Gastrocnemius medialis (tissue), 4 donors: ENCODE results near the gene RNASE4. TPM values are rescaled to one million over a fixed set of nuclear protein-coding genes. Genes with fewer than 3 reads are reported as not detected.

Source experiments
- ATAC-seq, 2 donors: fragments of 150-250 bp; one replicate each; pipeline ENCODE4 v1.9.1; 2016
- DNase-seq, 2 donors: peaks; one replicate each; pipeline ENCODE4 v3.0.0-alpha.2; 2019
- H3K27ac ChIP-seq, 4 donors: fragments of 200-600 bp; sonication (generic); 1 replicate in 1 of 4; 2 replicates in 3 of 4; pipeline ENCODE4 v1.5.1; 2016 to 2018; ENCODE audit warnings: mild to moderate bottlenecking in 2 of 4, moderate library complexity in 1 of 4
- H3K27me3 ChIP-seq, 3 donors: fragments of 200-600 bp; sonication (generic) in 2 of 3; 1 replicate in 1 of 3; 2 replicates in 2 of 3; pipeline versions ENCODE4 v1.5.1 to v1.6.0; 2016 to 2019; ENCODE audit warnings: mild to moderate bottlenecking in 1 of 3, moderate library complexity in 1 of 3
- H3K36me3 ChIP-seq, 2 donors: fragments of 200-600 bp; sonication (generic) in 1 of 2; one replicate each; pipeline ENCODE4 v1.5.1; 2017 to 2018
- H3K4me1 ChIP-seq, 2 donors: fragments of 200-600 bp; sonication (generic) in 1 of 2; one replicate each; pipeline ENCODE4 v1.5.1; 2016 to 2017; ENCODE audit warnings: mild to moderate bottlenecking in 2 of 2
- H3K4me3 ChIP-seq, 4 donors: fragments of 200-600 bp; sonication (generic) in 3 of 4; 1 replicate in 1 of 4; 2 replicates in 3 of 4; pipeline ENCODE4 v1.5.1; 2016 to 2019; ENCODE audit warnings: mild to moderate bottlenecking in 2 of 4
- H3K9me3 ChIP-seq, 3 donors: fragments of 200-600 bp; sonication (generic) in 2 of 3; 1 replicate in 1 of 3; 2 replicates in 2 of 3; pipeline ENCODE4 v1.5.1; 2016 to 2019
- CTCF ChIP-seq, 5 experiments: fragments of 450-650 bp in 3 of 5; fragments of 200-600 bp in 2 of 5; sonication (generic) in 2 of 5; IDR thresholded peaks in 4 of 5; conservative IDR thresholded peaks in 1 of 5; 1 replicate in 4 of 5; 2 replicates in 1 of 5; pipeline ENCODE4 v1.5.1; 2016 to 2019; ENCODE audit warnings: antibody characterized with exemption in 5 of 5, mild to moderate bottlenecking in 3 of 5, moderate library complexity in 3 of 5
- POLR2A ChIP-seq, 2 donors: fragments of 450-650 bp; IDR thresholded peaks; one replicate each; pipeline ENCODE4 v1.6.1; 2017; ENCODE audit warnings: antibody characterized with exemption in 2 of 2, mild to moderate bottlenecking in 2 of 2, moderate library complexity in 2 of 2
- in situ Hi-C, 4 donors: fragments of 200-750 bp; cut with MboI; loops; one replicate each; pipeline versions ENCODE4 v1.15.0 to v1.8.0; 2017; ENCODE audit warnings: low sequenced_read_pairs in 4 of 4
- intact Hi-C: fragments of 100-400 bp; cut with DNase I; formaldehyde crosslinking; loops from one replicate; pipeline ENCODE4 v1.15.1; 2023; ENCODE audit warnings: low total_unique reads
- total RNA-seq, 4 donors: library from RNA; depleted of rRNA; stranded (reverse); fragments of >200 nt; gene quantifications; one replicate each; pipeline versions ENCODE4 v1.1.0 to v1.2.3, GENCODE V29; 2016

The RNASE4 gene
- total RNA-seq, 4 donors from 2014 or later = 12.2 to 21.3 (median 18.9) TPM

- DNase-seq = no peak
- TF ChIP-seq CTCF (IDR thresholded peaks at IDR 0.05 in 4 of 5, conservative IDR thresholded peaks at IDR 0.05 in 1 of 5) (no peak), POLR2A (IDR thresholded peaks at IDR 0.05) (no peak)
- intact Hi-C loops = no loop called here
Observed at GRCh38 chr14:20675669-20676068, 8.7 kb upstream of the RNASE4 start.

GRCh38 chr14:20676072-20676471 is 8.3 kb upstream of the RNASE4 start:
- H3K4me3 ChIP-seq = no peak overlapping the region
- TF ChIP-seq CTCF (IDR thresholded peaks at IDR 0.05 in 4 of 5, conservative IDR thresholded peaks at IDR 0.05 in 1 of 5) = no peak
- no peak for TF ChIP-seq POLR2A (IDR thresholded peaks at IDR 0.05)
- DNase-seq (no peak), ATAC-seq (no peak)
- H3K4me1 ChIP-seq = peaks cover 8 to 16% of the 10 kb centered on the region in 2 donors
- intact Hi-C loops = no loop called here
- in situ Hi-C loops = loop anchor here (25.0 kb wide), 3 partner anchors 339 to 436 kb away; partner anchors contain the start of genes TMEM253 (in 2 of the 4), ARHGEF40 (in 1 of the 4), CCNB1IP1 (in 1 of the 4) and PARP2 (in 1 of the 4)
- H3K36me3 ChIP-seq = no peaks in the 10 kb centered on the region
- no peak overlapping the region for H3K27ac ChIP-seq
- no peaks in the 10 kb centered on the region for H3K9me3 ChIP-seq
- H3K27me3 ChIP-seq = peaks cover 0 to 9% (median 3%) of the 10 kb centered on the region in 3 donors

More at GRCh38 chr14:20675669-20676068, 8.7 kb upstream of the RNASE4 start:
- Histone ChIP-seq H3K27me3 (peaks cover 0 to 9% (median 3%) of the 10 kb centered on the region in 3 donors), H3K27ac (no peak overlapping the region), H3K9me3 (no peaks in the 10 kb centered on the region), H3K4me1 (peaks cover 4 to 12% of the 10 kb centered on the region in 2 donors), H3K4me3 (no peak overlapping the region), H3K36me3 (no peaks in the 10 kb centered on the region)
- no peak for ATAC-seq
- in situ Hi-C loops = loop anchor here (25.0 kb wide), 3 partner anchors 338 to 437 kb away; partner anchors contain the start of genes TMEM253 (in 2 of the 4), ARHGEF40 (in 1 of the 4), CCNB1IP1 (in 1 of the 4) and PARP2 (in 1 of the 4)

GRCh38 chr14:20679907-20680306 is 4.5 kb upstream of the RNASE4 start:
- Histone ChIP-seq H3K27me3 (no peaks in the 10 kb centered on the region), H3K4me1 (peaks cover 11 to 20% of the 10 kb centered on the region in 2 donors), H3K9me3 (no peaks in the 10 kb centered on the region), H3K36me3 (no peaks in the 10 kb centered on the region), H3K27ac (no peak overlapping the region), H3K4me3 (no peak overlapping the region)
- DNase-seq (no peak), ATAC-seq (no peak)
- in situ Hi-C loops = loop anchor here (10.0 to 25.0 kb wide), 6 partner anchors 215 to 432 kb away; partner anchors contain the start of genes CCNB1IP1 (in 2 of the 4), PARP2 (in 2 of the 4), TMEM253 (in 2 of the 4) and ARHGEF40 (in 1 of the 4)
- intact Hi-C loops = loop anchor here (5.0 to 10.0 kb wide), 7 partner anchors 48 to 1907 kb away; partner anchors contain the start of genes CHD8, DAD1, HNRNPC and RNASE7
- TF ChIP-seq CTCF (IDR thresholded peaks at IDR 0.05 in 4 of 5, conservative IDR thresholded peaks at IDR 0.05 in 1 of 5) (no peak), POLR2A (IDR thresholded peaks at IDR 0.05) (no peak)

- Histone ChIP-seq H3K4me3 (no peak overlapping the region), H3K27me3 (no peaks in the 10 kb centered on the region), H3K27ac (no peak overlapping the region), H3K9me3 (no peaks in the 10 kb centered on the region), H3K36me3 (no peaks in the 10 kb centered on the region), H3K4me1 (peaks cover 11 to 20% of the 10 kb centered on the region in 2 donors)
- no peak for TF ChIP-seq CTCF (IDR thresholded peaks at IDR 0.05 in 4 of 5, conservative IDR thresholded peaks at IDR 0.05 in 1 of 5)
- TF ChIP-seq POLR2A (IDR thresholded peaks at IDR 0.05) = no peak
- no peak for ATAC-seq
- in situ Hi-C loops = loop anchor here (10.0 to 25.0 kb wide), 6 partner anchors 216 to 432 kb away; partner anchors contain the start of genes CCNB1IP1 (in 2 of the 4), PARP2 (in 2 of the 4), TMEM253 (in 2 of the 4) and ARHGEF40 (in 1 of the 4)
- intact Hi-C loops = loop anchor here (5.0 to 10.0 kb wide), 7 partner anchors 48 to 1907 kb away; partner anchors contain the start of genes CHD8, DAD1, HNRNPC and RNASE7
- DNase-seq = no peak
Observed at GRCh38 chr14:20680363-20680762, 4.0 kb upstream of the RNASE4 start.
